GM12891 (cell line): ENCODE measurements around the gene EVC.

ENCODE experiments used
- POLR2A ChIP-seq: IDR thresholded peaks from 2 replicates; pipeline ENCODE4 v1.6.1; 2011; ENCODE audit warnings: low read depth, low read length, control low read depth
- SPI1 ChIP-seq: IDR thresholded peaks from 2 replicates; pipeline ENCODE4 v1.6.1; 2011; ENCODE audit warnings: low read depth, low read length, control low read depth
- TAF1 ChIP-seq: IDR thresholded peaks from 2 replicates; pipeline ENCODE4 v1.6.1; 2011; ENCODE audit warnings: low read depth, low read length, control low read depth

GRCh38 chr4:5662555-5662954 lies 48.4 kb upstream of the EVC start:
- TF ChIP-seq POLR2A (no peak), TAF1 (no peak), SPI1 (no peak)
